ENCODE data around the gene GPR176.
"Not testable (repeated sequence)": the region's sequence is repeated elsewhere in the genome, so short reads cannot be mapped to it uniquely, and the experiment has no call there.

GPR176 gene

DNA sequence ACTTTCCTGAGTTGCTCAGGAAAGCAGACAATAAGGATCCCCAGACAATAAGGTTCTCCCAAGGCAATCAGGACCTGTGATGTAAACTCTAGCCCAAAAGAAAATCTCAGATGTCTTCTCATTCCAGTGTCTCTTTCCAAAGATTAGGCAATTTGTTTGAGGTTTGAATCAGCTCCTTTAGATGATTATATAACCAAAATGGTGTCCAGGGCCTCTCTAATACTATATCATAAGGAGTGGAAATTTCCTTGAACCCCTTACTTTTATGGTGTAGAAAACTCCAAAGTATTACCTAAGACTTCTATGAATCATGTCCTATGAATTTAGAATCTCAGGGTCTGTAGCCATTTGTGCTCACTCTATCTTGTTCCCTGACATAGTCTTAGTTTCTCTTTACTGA, 65.9 kb downstream of the GPR176 start:
- no peak for DNase-seq

GRCh38 chr15:39852250-39852649, 67.8 kb downstream of the GPR176 start:
- DNase-seq = no peak

DNA sequence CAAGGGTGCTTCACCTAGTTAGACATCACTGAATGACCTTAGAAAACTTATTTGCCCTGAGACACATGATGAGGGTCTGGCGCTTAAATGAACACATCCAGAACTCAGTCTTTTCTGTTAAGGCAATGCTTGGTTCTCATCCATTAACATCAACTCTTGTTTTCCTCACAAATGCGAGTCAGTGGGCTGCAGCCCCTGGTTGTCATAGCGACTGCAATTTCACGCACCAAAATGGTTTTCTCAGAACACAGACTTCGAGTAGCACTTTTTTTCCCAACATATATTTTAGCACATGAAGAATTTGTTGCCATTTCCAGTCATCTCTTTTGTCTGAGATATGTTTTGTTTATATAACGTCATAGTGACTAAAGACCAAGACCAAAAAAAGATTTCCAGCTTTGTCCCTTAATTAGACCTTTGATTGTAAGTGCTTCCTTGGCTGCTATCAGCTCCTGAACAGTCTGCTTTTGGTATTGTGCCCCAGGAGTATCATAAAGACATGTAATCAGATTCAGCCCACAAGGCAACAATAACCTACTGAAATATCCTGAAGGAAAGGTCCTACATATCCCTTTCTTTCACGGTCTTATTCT, 68.5 kb downstream of the GPR176 start:
- DNase-seq = no peak

- DNase-seq = no peak
Observed at GRCh38 chr15:39850436-39850835, 69.6 kb downstream of the GPR176 start.

DNA sequence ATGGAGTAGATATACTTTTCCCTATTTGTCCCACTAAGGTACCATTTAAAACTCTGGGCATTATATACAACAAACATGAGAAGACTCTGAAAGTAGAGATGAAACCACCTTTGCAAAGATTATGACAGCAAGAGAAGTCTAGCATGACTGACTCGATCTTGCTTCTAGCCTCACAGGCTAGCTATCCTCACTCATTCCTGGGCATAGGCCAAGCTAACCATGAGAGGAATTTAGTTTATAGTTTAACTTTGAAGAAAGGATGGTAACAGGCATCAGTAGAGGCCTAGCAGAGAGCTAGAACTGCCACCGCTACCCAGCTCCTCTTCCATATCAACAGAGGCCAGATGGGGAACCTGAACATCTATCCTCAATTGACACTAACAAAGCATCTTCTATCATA, 74.0 kb downstream of the GPR176 start:
- DNase-seq = no peak

GRCh38 chr15:39845582-39845981, 74.5 kb downstream of the GPR176 start:
- DNase-seq = no peak

DNA sequence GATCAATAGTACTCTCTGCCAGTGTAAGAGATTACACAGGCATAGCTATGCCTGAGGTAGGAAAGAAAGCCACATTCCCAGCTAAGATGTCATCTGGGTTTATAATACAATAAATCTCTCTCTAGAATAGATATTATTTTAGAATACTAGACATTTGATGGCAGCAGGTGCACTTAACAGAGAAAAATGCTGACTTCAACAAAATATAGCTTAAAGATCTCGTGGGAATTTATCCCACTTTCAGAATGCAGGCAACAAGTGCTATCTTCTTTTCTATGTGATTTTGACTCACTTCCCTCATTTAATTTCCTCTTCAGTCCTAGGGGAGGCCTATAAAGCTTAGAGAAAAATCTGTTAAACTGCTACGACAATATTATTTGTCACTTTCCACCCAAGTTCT, 76.5 kb downstream of the GPR176 start:
- no peak for DNase-seq

- DNase-seq = no peak
Observed at GRCh38 chr15:39837454-39837853, 82.6 kb downstream of the GPR176 start.

DNA sequence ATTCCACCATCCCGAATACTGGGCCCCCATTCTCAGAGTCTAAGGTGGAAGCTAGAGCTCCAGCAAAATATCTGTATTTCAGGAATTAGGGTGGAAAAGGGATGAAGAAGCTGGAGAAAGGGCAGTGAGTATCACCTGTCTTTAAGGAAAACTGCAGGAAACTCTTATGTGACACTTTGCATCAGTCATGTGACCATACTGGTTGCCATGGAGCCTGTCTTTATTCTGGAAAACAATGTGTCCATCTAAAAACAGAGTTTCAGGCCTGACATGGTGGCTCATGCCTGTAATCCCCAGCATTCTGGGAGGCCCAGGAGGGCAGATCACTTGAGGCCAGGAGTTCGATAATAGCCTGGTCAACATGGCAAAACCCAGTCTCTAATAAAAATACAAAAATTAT, 84.5 kb downstream of the GPR176 start:
- DNase-seq = no peak

DNA sequence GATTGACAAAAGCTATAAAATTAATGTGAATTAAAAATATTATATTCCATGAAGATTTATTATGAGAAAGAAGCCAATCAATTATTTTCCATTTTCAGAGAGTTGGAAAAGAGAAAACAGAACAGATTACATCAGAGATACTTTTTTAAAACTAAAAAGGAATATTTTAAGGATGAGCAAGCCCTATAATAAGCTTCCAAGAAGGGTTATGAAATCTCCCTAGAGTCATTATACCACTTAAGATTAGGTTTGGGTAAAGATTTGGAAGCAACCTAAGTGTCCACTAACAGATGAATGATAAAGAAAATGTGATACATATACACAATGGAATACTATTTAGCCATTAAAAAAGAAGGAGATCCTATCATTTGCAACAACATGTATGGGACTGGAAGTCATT, 85.8 kb downstream of the GPR176 start:
- no peak for DNase-seq

- no peak for DNase-seq
Observed at GRCh38 chr15:39833515-39833981, 86.5 kb downstream of the GPR176 start.

DNA sequence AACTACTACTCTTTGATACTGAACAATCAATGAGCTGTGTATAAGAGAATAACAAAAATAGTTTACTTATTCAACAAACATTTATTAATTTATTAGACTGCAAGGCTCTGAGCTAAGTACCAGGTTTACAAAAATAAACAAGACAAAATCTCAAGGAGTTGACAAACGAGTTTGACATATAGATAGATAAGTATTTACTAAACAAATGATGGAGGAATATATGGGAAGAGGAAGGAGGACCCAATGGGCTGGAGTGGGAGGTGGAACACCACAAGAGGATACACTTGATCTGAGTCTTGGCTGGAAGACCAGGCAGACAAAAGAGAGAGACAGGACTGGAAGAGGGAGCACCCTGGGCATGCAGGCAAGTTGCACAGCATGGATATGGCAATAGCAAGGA, 89.9 kb downstream of the GPR176 start:
- DNase-seq = no peak

GRCh38 chr15:39828374-39828931, 91.6 kb downstream of the GPR176 start:
- no peak for DNase-seq

- no peak for DNase-seq
Observed at GRCh38 chr15:39826975-39827374, 93.1 kb downstream of the GPR176 start.

GRCh38 chr15:39823634-39824033, 96.4 kb downstream of the GPR176 start:
- DNase-seq = no peak

DNA sequence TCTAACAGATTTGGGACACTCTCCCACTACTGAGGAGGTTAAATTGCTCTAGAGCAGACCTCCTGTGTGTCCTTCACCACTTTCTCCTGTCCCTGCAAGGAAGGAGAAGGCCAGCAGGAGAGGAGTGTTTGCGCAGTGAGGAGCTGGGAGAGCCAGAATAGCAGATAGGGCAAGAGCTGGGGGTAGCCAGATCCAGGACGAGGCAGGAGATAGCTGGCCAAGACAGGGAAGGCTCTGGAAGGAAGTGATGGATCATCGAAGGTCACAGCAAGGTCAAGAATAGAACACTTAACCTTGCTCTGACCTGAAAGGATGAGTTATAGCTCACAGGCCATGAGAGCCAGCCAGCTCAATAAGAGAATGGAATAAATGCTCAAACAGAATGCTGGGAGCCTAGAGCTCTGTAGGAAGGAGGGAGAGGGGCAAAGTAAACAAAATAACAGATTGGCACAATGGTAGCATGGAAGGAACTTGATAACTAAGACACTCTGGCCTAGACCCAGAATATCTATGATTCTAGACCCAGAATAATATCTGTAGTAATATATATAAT, 99.9 kb downstream of the GPR176 start:
- DNase-seq = no peak

- no peak for DNase-seq
Observed at GRCh38 chr15:39819533-39819932, 100.5 kb downstream of the GPR176 start.

DNA sequence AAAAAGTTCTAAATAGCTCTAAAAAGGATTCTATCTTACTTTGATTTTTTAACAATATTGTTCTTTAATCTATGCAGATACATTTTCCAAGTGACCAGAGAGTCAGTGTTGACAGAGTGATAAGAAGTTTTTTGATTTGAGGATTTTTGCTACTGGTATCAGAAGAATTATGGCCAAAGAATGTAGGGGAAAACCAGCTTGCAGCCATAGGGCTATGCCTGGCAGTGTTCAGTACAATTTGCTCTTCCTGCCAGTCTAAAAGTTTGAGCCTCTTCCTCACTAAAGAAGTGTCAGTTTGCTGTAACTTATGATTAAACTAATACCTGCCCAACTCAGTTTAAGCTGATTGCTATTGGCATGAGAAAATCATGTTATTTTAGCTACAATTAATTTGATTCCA, 102.2 kb downstream of the GPR176 start:
- DNase-seq = no peak

DNA sequence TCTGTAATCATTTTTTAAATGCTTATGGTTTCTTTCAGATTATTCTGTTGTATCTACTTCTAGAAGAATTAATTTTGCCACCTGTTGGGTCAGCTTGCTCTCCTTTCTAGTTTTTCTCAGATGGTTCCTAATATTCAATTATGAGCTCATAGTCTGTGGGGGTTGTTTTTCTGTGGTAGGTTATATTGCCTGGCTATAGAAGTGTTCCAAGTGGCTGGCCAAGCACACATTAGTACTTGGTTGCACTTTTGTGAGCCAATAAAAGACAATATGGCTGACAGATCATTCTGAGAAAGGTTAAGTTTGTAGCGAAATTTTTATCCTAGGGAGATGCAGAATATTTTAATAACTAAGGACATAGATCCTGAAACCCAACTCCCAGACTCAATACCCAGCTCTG, 105.6 kb downstream of the GPR176 start:
- no peak for DNase-seq

DNA sequence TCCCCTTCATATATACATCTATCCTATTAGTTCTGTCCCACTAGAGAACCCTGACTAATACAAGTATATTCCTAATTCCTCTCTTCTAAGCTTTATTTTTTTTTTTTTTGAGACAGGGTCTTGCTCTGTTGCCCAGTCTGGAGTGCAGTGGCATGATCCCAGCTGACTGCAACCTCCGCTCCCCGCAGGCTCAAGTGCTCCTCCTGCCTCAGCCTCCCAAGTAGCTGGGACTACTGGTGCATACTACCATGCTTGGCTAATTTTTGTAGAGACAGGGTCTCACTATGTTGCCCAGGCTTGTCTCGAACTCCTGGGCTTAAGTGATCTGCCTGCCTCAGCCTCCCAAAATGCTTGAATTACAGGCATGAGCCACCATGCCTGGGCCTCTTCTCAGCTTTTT, 107.4 kb downstream of the GPR176 start:
- not testable (repeated sequence) for DNase-seq

GRCh38 chr15:39808909-39809308, 111.2 kb downstream of the GPR176 start:
- no peak for DNase-seq

DNA sequence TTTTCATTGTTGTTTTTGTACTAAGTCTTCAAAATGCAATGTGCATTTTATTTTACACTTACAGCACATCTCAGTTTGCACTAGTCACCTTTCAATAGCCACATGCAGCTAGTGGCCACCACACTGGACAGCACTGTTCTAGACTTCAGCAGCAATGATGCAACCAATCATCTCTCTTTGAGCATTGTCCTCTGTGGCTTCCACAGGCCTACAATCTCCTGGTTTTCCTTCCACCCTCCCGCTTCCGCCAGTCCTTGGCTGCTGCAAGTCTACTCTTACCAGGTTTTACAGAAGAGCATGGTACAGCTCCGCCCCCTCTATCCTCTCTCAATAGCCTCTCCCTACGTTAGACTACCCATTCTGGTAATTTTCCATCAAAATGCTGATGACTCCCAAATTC, 112.3 kb downstream of the GPR176 start:
- DNase-seq = no peak

- DNase-seq = no peak
Observed at GRCh38 chr15:39804026-39804425, 116.0 kb downstream of the GPR176 start.

DNA sequence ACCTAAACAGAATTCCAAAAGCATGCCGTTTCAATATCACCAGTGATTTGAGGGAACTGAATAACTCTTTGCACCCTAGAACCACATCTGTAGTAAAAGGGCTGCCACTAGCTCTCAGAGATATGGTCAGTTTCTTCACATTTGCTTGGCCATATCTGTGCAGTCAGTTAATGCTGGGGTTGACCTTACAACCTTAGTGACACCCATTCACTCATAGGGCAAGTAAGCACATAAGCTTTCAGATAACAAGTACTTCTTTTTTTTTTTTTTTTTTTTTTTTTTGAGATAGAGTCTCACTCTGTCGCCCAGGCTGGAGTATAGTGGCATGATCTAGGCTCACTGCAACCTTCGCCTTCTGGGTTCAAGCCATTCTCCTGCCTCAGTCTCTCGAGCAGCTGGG, 117.0 kb downstream of the GPR176 start:
- no peak for DNase-seq
